ENCODE measurements around the gene LEF1.

The LEF1 gene

GRCh38 chr4:108097990-108098553 is 70.7 kb downstream of the LEF1 start:
- TF ChIP-seq CTCF (IDR thresholded peaks at IDR 0.05; ENCODE audit: insufficient read depth, missing control alignments), result no peak
- FAIRE-seq (no peak), DNase-seq (ENCODE audit: insufficient read length, low spot score) (no peak)

GRCh38 chr4:108094923-108095482 is 73.7 kb downstream of the LEF1 start:
- FAIRE-seq (no peak), DNase-seq (ENCODE audit: insufficient read length, low spot score) (no peak)
- TF ChIP-seq CTCF (IDR thresholded peaks at IDR 0.05; ENCODE audit: insufficient read depth, missing control alignments), result no peak

GRCh38 chr4:108094131-108094530 is 74.6 kb downstream of the LEF1 start:
- FAIRE-seq, result no peak
- TF ChIP-seq CTCF (IDR thresholded peaks at IDR 0.05; ENCODE audit: insufficient read depth, missing control alignments), result no peak
- DNase-seq (ENCODE audit: insufficient read length, low spot score), result no peak

GRCh38 chr4:108092288-108092687 is 76.4 kb downstream of the LEF1 start:
- no peak for DNase-seq (ENCODE audit: insufficient read length, low spot score)
- no peak for FAIRE-seq
- no peak for TF ChIP-seq CTCF (IDR thresholded peaks at IDR 0.05; ENCODE audit: insufficient read depth, missing control alignments)

GRCh38 chr4:108087293-108087967 is 81.3 kb downstream of the LEF1 start:
- no peak for FAIRE-seq
- no peak for TF ChIP-seq CTCF (IDR thresholded peaks at IDR 0.05; ENCODE audit: insufficient read depth, missing control alignments)
- DNase-seq (ENCODE audit: insufficient read length, low spot score), result no peak

GRCh38 chr4:108081256-108081655 is 87.5 kb downstream of the LEF1 start:
- FAIRE-seq (no peak), DNase-seq (ENCODE audit: insufficient read length, low spot score) (no peak)
- no peak for TF ChIP-seq CTCF (IDR thresholded peaks at IDR 0.05; ENCODE audit: insufficient read depth, missing control alignments)

GRCh38 chr4:108080747-108081146 is 88.0 kb downstream of the LEF1 start:
- no peak for DNase-seq (ENCODE audit: insufficient read length, low spot score)
- FAIRE-seq, result no peak
- no peak for TF ChIP-seq CTCF (IDR thresholded peaks at IDR 0.05; ENCODE audit: insufficient read depth, missing control alignments)
